T-cell (primary cell): ENCODE results near the gene ATE1. TPM values are rescaled to one million over a fixed set of nuclear protein-coding genes. Genes with fewer than 3 reads are reported as not detected.

ENCODE experiments used
- ATAC-seq, 4 experiments: fragments of 200-7000 bp in 3 of 4; fragments of 150-1000 bp in 1 of 4; cut with Tn5 transposase; replicated peaks in 1 of 4; 1 replicate in 3 of 4; 2 replicates in 1 of 4; pipeline ENCODE4 v1.10.0; 2021; ENCODE audit warnings: moderate library complexity in 3 of 4, mild to moderate bottlenecking in 2 of 4, moderate number of reproducible peaks in 1 of 4
- CTCF ChIA-PET, 2 donors: fragments of 300-600 bp; sonication (Branson Sonifier 250); formaldehyde crosslinking; loops; one replicate each; lab custom pipeline; 2022; ENCODE audit warnings: antibody characterized with exemption in 2 of 2; lab: Charles Lee
- POLR2A ChIA-PET, 2 donors: fragments of 300-600 bp; sonication (Branson Sonifier 250); formaldehyde crosslinking; loops; one replicate each; lab custom pipeline; 2022; ENCODE audit warnings: antibody characterized with exemption in 2 of 2; lab: Charles Lee
- DNase-seq, 35 experiments: peaks; one replicate each; pipeline versions ENCODE4 v3.0.0 to v3.0.0-alpha.2; 2013 to 2023
- H3K27ac ChIP-seq: one replicate; pipeline ENCODE4 v1.5.1; 2013; ENCODE audit warnings: low read length
- H3K27me3 ChIP-seq, 2 experiments: replicated peaks in 1 of 2; 1 replicate in 1 of 2; 2 replicates in 1 of 2; pipeline versions ENCODE4 v1.6.1 to v1.7.0; 2013; ENCODE audit warnings: low read length in 1 of 2, mixed read lengths in 1 of 2; ENCODE audit not compliant: control insufficient read depth in 2 of 2, insufficient read depth in 2 of 2; ENCODE audit errors: extremely low read depth in 1 of 2
- H3K36me3 ChIP-seq, 2 donors: 1 replicate in 1 of 2; 2 replicates in 1 of 2; pipeline versions ENCODE4 v1.6.1 to v1.7.0; 2013; ENCODE audit warnings: low read length in 1 of 2; ENCODE audit not compliant: control insufficient read depth in 2 of 2, insufficient read depth in 1 of 2; ENCODE audit errors: extremely low read depth in 1 of 2
- H3K4me1 ChIP-seq, 2 experiments: 1 replicate in 1 of 2; 2 replicates in 1 of 2; pipeline versions ENCODE4 v1.6.1 to v1.7.0; 2013; ENCODE audit warnings: low read length in 2 of 2, mixed read lengths in 1 of 2; ENCODE audit not compliant: insufficient read depth in 2 of 2, control insufficient read depth in 1 of 2; ENCODE audit errors: extremely low read depth in 1 of 2
- H3K4me3 ChIP-seq, 2 donors: 1 replicate in 1 of 2; 2 replicates in 1 of 2; pipeline versions ENCODE4 v1.5.1 to v1.7.0; 2013; ENCODE audit warnings: mild to moderate bottlenecking in 2 of 2, low read length in 1 of 2, moderate library complexity in 1 of 2; ENCODE audit not compliant: control insufficient read depth in 1 of 2; ENCODE audit errors: extremely low read depth in 1 of 2
- H3K9me3 ChIP-seq: 2 replicates; pipeline ENCODE4 v1.7.0; 2013
- H3K27ac Mint-ChIP-seq, 2 donors: one replicate each; pipeline ENCODE4 v1.8.0; 2020 to 2021; ENCODE audit warnings: mild to moderate bottlenecking in 2 of 2, mixed read lengths in 2 of 2
- H3K27me3 Mint-ChIP-seq, 2 donors: one replicate each; pipeline ENCODE4 v1.8.0; 2021 to 2022; ENCODE audit warnings: mixed read lengths in 2 of 2
- H3K36me3 Mint-ChIP-seq: one replicate; pipeline ENCODE4 v1.8.0; 2021; ENCODE audit warnings: mixed read lengths
- H3K4me1 Mint-ChIP-seq, 3 donors: one replicate each; pipeline ENCODE4 v1.8.0; 2020 to 2022; ENCODE audit warnings: mixed read lengths in 3 of 3, mild to moderate bottlenecking in 1 of 3
- H3K4me3 Mint-ChIP-seq, 3 donors: one replicate each; pipeline ENCODE4 v1.8.0; 2020 to 2022; ENCODE audit warnings: mild to moderate bottlenecking in 3 of 3, mixed read lengths in 3 of 3, moderate library complexity in 3 of 3
- H3K9me3 Mint-ChIP-seq, 3 donors: one replicate each; pipeline ENCODE4 v1.8.0; 2020 to 2022; ENCODE audit warnings: mixed read lengths in 3 of 3
- WGBS: methylation state at CpG from one replicate; pipeline ENCODE4 v1.1.5; 2013; ENCODE audit warnings: missing lambda C conversion rate; ENCODE audit not compliant: insufficient coverage; 5-methylcytosine and 5-hydroxymethylcytosine counted together
- total RNA-seq, 35 experiments: library from RNA in 6 of 35; stranded (reverse) in 6 of 35; fragments of 120-200 nt in 1 of 35; gene quantifications; one replicate each; pipeline versions ENCODE4 v1.2.1 to v1.2.4 and lab custom pipeline; 2013 to 2026

The ATE1 gene
- total RNA-seq, 5 donors from 2014 or later (not counting 1 experiment from before 2014, with no cell fraction given): 18.6 to 28.9 (median 26.0) TPM

DNA sequence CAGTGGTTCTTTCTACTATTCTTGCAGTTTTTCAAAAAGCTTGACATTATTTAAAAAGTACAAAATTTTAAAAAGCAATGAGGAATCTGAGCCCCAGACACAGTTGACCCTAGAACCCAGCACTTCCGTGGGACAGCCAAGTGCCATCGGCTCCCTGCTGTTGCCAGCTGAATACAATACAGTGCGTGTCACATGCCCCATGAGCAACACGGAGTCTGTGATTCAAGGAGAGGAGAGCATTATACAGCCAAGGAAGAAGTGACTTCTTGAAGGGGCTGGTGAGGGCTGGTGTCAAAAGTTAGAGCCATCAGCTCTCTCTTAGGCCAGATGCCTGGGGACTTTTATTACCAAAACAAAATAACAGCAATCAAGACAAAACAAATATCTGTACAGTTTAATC lies 206.6 kb downstream of the ATE1 start:
- peaks cover 3 to 7% of the 10 kb centered on the region in 2 donors for H3K27me3 Mint-ChIP-seq
- H3K9me3 Mint-ChIP-seq: no peaks in the 10 kb centered on the region
- H3K36me3 Mint-ChIP-seq: no peaks in the 10 kb centered on the region
- no peak for DNase-seq
- H3K27ac ChIP-seq: no peak overlapping the region
- POLR2A ChIA-PET: no interaction called here
- no peaks in the 10 kb centered on the region for H3K9me3 ChIP-seq
- no peak overlapping the region for H3K4me3 ChIP-seq
- H3K36me3 ChIP-seq: no peaks in the 10 kb centered on the region
- WGBS: 67% methylated on average over 3 of the region's 4 CpGs
- no peak overlapping the region for H3K27ac Mint-ChIP-seq
- no peak for ATAC-seq
- no peak overlapping the region for H3K4me3 Mint-ChIP-seq
- no peaks in the 10 kb centered on the region for H3K27me3 ChIP-seq
- H3K4me1 ChIP-seq: no peaks in the 10 kb centered on the region
- no peaks in the 10 kb centered on the region for H3K4me1 Mint-ChIP-seq
- CTCF ChIA-PET: no interaction called here

DNA sequence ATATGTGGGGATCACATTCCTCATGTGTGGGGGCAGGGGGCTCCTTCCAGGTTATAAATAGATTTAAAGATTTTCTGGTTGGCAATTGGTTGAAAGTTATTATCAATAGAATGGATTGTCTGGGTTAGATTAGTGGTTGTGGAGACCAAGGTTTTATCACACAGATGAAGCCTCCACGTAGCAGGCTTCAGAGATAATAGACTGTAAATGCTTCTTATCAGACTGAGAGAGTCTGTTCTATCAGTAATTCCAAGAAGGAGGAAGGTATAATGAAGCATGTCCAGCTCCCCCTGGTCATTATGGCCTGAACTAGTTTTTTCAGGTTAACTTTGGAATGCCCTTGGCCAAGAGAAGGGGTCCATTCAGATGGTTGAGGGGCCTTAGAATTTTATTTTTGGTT lies 211.9 kb downstream of the ATE1 start:
- no peak for DNase-seq
- ChIA-PET POLR2A (no interaction called here), CTCF (no interaction called here)
- H3K27ac Mint-ChIP-seq: no peak overlapping the region
- no peaks in the 10 kb centered on the region for H3K4me1 ChIP-seq
- H3K36me3 ChIP-seq: no peaks in the 10 kb centered on the region
- no peaks in the 10 kb centered on the region for H3K27me3 ChIP-seq
- no peaks in the 10 kb centered on the region for H3K9me3 ChIP-seq
- H3K27ac ChIP-seq: no peak overlapping the region
- H3K36me3 Mint-ChIP-seq: no peaks in the 10 kb centered on the region
- H3K9me3 Mint-ChIP-seq: peaks cover 0 to 4% (median 3%) of the 10 kb centered on the region in 3 donors
- ATAC-seq: no peak
- WGBS: 40% methylated on average over 1 of the region's 1 CpG
- H3K4me3 ChIP-seq: no peak overlapping the region
- H3K4me3 Mint-ChIP-seq: no peak overlapping the region
- H3K4me1 Mint-ChIP-seq: no peaks in the 10 kb centered on the region
- H3K27me3 Mint-ChIP-seq: peaks cover 6 to 7% of the 10 kb centered on the region in 2 donors

DNA sequence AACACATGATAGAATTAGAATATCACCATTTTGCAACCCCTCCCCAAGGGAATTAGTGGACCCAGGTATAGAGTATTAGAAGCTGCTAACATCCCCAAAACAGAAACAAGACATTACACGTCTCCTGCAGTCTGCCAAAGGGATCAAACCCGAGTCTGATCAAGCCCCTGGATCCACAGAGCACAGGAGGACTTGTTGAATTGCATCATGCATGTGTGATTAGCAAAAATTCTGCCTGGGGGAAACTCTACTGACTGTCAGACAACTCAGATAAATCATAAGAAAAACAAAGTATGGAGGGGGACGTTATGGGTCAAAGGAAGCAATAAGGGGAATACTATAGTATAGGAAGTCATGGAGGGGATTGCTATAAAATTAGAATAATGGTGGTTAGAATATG lies 212.8 kb downstream of the ATE1 start:
- ChIA-PET POLR2A (no interaction called here), CTCF (no interaction called here)
- DNase-seq: no peak
- H3K4me3 ChIP-seq: no peak overlapping the region
- no peak for ATAC-seq
- H3K27me3 ChIP-seq: peaks cover 2 to 3% of the 10 kb centered on the region in 2 experiments
- Mint-ChIP-seq H3K4me3 (no peak overlapping the region), H3K27me3 (peaks cover 8 to 11% of the 10 kb centered on the region in 2 donors), H3K4me1 (no peaks in the 10 kb centered on the region), H3K36me3 (no peaks in the 10 kb centered on the region), H3K27ac (no peak overlapping the region), H3K9me3 (peaks cover 0 to 4% (median 3%) of the 10 kb centered on the region in 3 donors)
- H3K9me3 ChIP-seq: no peaks in the 10 kb centered on the region
- no peaks in the 10 kb centered on the region for H3K36me3 ChIP-seq
- H3K4me1 ChIP-seq: no peaks in the 10 kb centered on the region
- 14% methylated on average over 1 of the region's 3 CpGs for WGBS
- H3K27ac ChIP-seq: no peak overlapping the region

DNA sequence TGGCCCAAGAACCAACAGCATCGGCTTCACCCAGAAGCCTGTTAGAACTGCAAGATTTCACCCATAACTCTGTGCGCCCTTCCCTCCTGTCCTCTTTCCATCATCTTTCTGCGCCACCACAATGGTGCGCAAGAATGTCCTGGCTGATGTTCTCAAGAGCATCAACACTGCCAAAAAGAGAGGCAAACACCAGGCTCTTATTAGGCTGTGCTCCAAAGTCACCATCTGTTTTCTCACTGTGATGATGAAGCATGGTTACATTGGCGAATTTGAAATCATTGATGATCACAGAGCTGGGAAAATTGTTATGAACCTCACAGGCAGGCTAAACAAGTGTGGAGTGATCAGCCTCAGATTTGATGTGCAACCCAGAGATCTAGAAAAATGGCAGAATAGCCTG lies 214.3 kb downstream of the ATE1 start:
- CTCF ChIA-PET: no interaction called here
- Histone ChIP-seq H3K4me3 (no peak overlapping the region), H3K27me3 (peaks cover 3% of the 10 kb centered on the region in 2 experiments), H3K9me3 (no peaks in the 10 kb centered on the region), H3K4me1 (no peaks in the 10 kb centered on the region), H3K27ac (no peak overlapping the region), H3K36me3 (no peaks in the 10 kb centered on the region)
- peaks cover 0 to 4% (median 3%) of the 10 kb centered on the region in 3 donors for H3K9me3 Mint-ChIP-seq
- H3K4me1 Mint-ChIP-seq: no peaks in the 10 kb centered on the region
- WGBS: 96% methylated on average over 4 of the region's 5 CpGs
- H3K27me3 Mint-ChIP-seq: peaks cover 11 to 13% of the 10 kb centered on the region in 2 donors
- ATAC-seq (no peak), DNase-seq (no peak)
- no peak overlapping the region for H3K27ac Mint-ChIP-seq
- H3K36me3 Mint-ChIP-seq: no peaks in the 10 kb centered on the region
- POLR2A ChIA-PET: no interaction called here
- no peak overlapping the region for H3K4me3 Mint-ChIP-seq

DNA sequence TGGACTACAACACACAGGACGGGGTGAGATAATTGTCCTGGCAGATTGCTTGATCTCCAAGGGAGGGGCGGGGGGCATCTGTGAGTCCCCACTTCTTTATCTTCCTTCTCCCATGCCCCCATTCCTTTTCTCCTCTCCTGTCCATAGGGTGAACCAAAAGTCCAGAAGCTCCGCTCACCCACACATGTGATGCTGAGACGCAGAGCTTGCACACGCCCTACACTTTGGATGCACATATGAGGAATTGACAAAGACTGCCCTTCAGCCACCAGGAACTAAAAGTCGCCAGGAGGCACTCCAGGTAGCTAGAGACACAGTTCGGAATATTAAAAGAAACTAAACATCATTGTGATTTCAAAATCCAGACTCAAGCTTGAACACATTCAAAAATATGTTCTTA lies 216.9 kb downstream of the ATE1 start:
- H3K4me3 Mint-ChIP-seq: no peak overlapping the region

DNA sequence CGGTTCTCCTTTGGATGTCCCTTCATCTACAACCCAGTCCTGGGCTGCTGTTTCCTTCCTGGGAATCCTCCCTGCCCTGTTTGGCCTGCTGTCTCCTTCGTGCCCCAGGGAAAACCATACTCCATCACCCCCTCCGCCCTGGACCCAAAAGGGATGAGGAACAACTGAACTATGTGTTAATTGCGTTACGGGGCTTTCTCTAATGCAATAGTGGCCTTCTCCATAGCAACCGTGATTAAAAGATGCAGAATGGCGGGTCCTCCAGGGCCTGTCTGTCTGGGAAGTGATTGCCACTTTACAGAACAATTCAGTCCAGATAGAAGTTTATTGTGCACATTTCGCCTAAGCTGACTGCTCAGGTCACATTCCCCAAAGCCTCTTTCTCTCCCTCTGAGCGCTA lies 217.6 kb downstream of the ATE1 start:
- Histone ChIP-seq H3K27me3 (peaks cover 5 to 7% of the 10 kb centered on the region in 2 experiments), H3K27ac (no peak overlapping the region), H3K4me1 (no peaks in the 10 kb centered on the region), H3K9me3 (no peaks in the 10 kb centered on the region), H3K4me3 (no peak overlapping the region), H3K36me3 (no peaks in the 10 kb centered on the region)
- WGBS: 61% methylated on average over 5 of the region's 9 CpGs
- ChIA-PET POLR2A (no interaction called here), CTCF (no interaction called here)
- Mint-ChIP-seq H3K9me3 (peaks cover 0 to 4% (median 3%) of the 10 kb centered on the region in 3 donors), H3K27ac (peak overlapping the region in 1 of 2 donors; percentile 12), H3K4me3 (no peak overlapping the region), H3K27me3 (peaks cover 12 to 31% of the 10 kb centered on the region in 2 donors), H3K4me1 (no peaks in the 10 kb centered on the region), H3K36me3 (no peaks in the 10 kb centered on the region)
- ATAC-seq (no peak), DNase-seq (no peak)

More for the DNA sequence above, 216.9 kb downstream of the ATE1 start:
- Mint-ChIP-seq H3K4me1 (no peaks in the 10 kb centered on the region), H3K9me3 (peaks cover 0 to 4% (median 3%) of the 10 kb centered on the region in 3 donors), H3K27ac (no peak overlapping the region), H3K27me3 (peaks cover 12 to 29% of the 10 kb centered on the region in 2 donors), H3K36me3 (no peaks in the 10 kb centered on the region)
- no peak overlapping the region for H3K27ac ChIP-seq
- H3K36me3 ChIP-seq: no peaks in the 10 kb centered on the region
- peaks cover 5 to 7% of the 10 kb centered on the region in 2 experiments for H3K27me3 ChIP-seq
- H3K9me3 ChIP-seq: no peaks in the 10 kb centered on the region
- DNase-seq: no peak
- CTCF ChIA-PET: no interaction called here
- ATAC-seq: no peak
- POLR2A ChIA-PET: no interaction called here
- H3K4me3 ChIP-seq: no peak overlapping the region
- WGBS: 65% methylated on average over 4 of the region's 7 CpGs
- H3K4me1 ChIP-seq: no peaks in the 10 kb centered on the region

DNA sequence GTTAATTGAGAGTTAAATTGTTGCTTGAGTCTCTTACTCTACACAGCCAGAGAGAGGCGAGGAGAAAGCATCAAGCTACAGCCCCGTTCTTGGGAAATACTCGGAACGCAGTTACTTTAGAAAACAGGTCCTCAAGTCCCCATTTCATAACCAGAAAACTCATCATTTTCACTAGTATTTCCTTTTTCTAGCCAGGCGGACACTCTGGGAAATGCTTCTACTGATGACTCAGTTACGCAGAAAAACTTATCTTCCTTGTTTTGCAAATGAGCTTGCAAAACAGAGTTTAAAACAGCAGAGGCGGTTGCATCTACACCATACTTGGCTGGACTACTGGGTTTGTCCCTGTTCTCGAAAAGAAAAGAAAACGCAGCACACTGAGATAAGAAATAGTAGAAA lies 218.2 kb downstream of the ATE1 start:
- H3K27me3 ChIP-seq: peaks cover 5 to 7% of the 10 kb centered on the region in 2 experiments
- Mint-ChIP-seq H3K27ac (no peak overlapping the region), H3K4me1 (no peaks in the 10 kb centered on the region), H3K4me3 (no peak overlapping the region), H3K36me3 (no peaks in the 10 kb centered on the region), H3K9me3 (peaks cover 0 to 4% (median 3%) of the 10 kb centered on the region in 3 donors), H3K27me3 (peaks cover 12 to 31% of the 10 kb centered on the region in 2 donors)
- ChIA-PET CTCF (no interaction called here), POLR2A (no interaction called here)
- H3K9me3 ChIP-seq: no peaks in the 10 kb centered on the region
- no peak for ATAC-seq
- H3K27ac ChIP-seq: no peak overlapping the region
- WGBS: 60% methylated on average over 3 of the region's 9 CpGs
- no peaks in the 10 kb centered on the region for H3K36me3 ChIP-seq
- no peak for DNase-seq
- no peak overlapping the region for H3K4me3 ChIP-seq
- no peaks in the 10 kb centered on the region for H3K4me1 ChIP-seq
